Left lung (tissue), 10 donors: ENCODE measurements around the gene PPP1R3F. TPM values are rescaled to one million over a fixed set of nuclear protein-coding genes. Genes with fewer than 3 reads are reported as not detected.

Experiments
- ATAC-seq: fragments of 200-7000 bp; cut with Tn5 transposase; one replicate; pipeline ENCODE4 v1.9.1; 2020; ENCODE audit warnings: moderate library complexity
- DNase-seq, 4 donors: peaks; one replicate each; pipeline ENCODE4 v3.0.0-alpha.2; 2013 to 2020
- H3K27ac ChIP-seq, 2 donors: fragments of 200-600 bp; sonication (generic) in 1 of 2; one replicate each; pipeline versions ENCODE4 v1.5.0 to v1.8.0; 2020 to 2021
- H3K27me3 ChIP-seq, 2 donors: fragments of 200-600 bp; sonication (generic) in 1 of 2; one replicate each; pipeline versions ENCODE4 v1.5.0 to v1.8.0; 2020 to 2021
- H3K36me3 ChIP-seq, 2 donors: fragments of 200-600 bp; sonication (generic) in 1 of 2; one replicate each; pipeline versions ENCODE4 v1.5.0 to v1.8.0; 2020 to 2021
- H3K4me1 ChIP-seq, 2 donors: fragments of 200-600 bp; one replicate each; pipeline ENCODE4 v1.8.0; 2021
- H3K4me3 ChIP-seq, 2 donors: fragments of 200-600 bp; sonication (generic) in 1 of 2; one replicate each; pipeline versions ENCODE4 v1.5.0 to v1.8.0; 2020 to 2021; ENCODE audit warnings: mild to moderate bottlenecking in 1 of 2
- H3K9me3 ChIP-seq, 2 donors: fragments of 200-600 bp; sonication (generic) in 1 of 2; one replicate each; pipeline versions ENCODE4 v1.5.0 to v1.8.0; 2020 to 2021
- CTCF ChIP-seq, 2 donors: fragments of 200-600 bp; sonication (generic) in 1 of 2; IDR thresholded peaks; one replicate each; pipeline versions ENCODE4 v1.5.0 to v1.8.0; 2021; ENCODE audit warnings: antibody characterized with exemption in 2 of 2
- intact Hi-C, 2 donors: fragments of 100-400 bp; cut with DNase I; formaldehyde crosslinking; loops; one replicate each; pipeline versions ENCODE4 v1.11.2 to v1.14.2; 2022
- polyA plus RNA-seq, 6 donors: library from polyadenylated mRNA; unstranded; fragments of 120-200 nt; gene quantifications; one replicate each; pipeline ENCODE4 v1.2.1, GENCODE V29; 2013; ENCODE audit not compliant: insufficient read length in 6 of 6
- total RNA-seq, 2 donors: library from RNA; stranded (reverse); fragmentation: NEBNext Ultra II Directional; extraction: Animal tissue kit (Norgen Biotek cat#: 25700); gene quantifications; one replicate each; pipeline ENCODE4 v1.2.1, GENCODE V29; 2021
- donor health status: DM: no; HTN: yes; CAD: no.
- donor health status: DM: no; HTN: no; CAD: no.

The PPP1R3F gene
- total and polyA plus RNA-seq, 8 donors = 4.5 to 7.5 (median 6.3) TPM

DNA sequence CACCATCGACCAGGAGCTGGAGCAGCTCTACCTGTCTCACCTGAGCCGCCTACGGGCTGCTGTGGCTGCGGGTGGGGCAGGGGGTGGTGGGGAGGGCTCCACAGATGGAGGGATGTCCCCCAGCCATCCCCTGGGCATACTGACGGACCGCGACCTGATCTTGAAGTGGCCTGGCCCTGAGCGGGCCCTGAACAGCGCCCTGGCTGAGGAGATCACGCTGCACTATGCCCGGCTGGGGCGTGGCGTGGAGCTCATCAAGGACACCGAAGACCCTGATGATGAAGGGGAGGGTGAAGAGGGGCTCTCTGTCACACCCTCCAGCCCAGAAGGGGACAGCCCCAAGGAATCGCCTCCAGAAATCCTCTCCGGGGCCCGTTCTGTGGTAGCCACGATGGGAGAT, 16.5 kb downstream of the PPP1R3F start:
- ATAC-seq (no peak), DNase-seq (no peak)
- H3K27ac ChIP-seq = no peak overlapping the region
- no peaks in the 10 kb centered on the region for H3K27me3 ChIP-seq
- no peaks in the 10 kb centered on the region for H3K9me3 ChIP-seq
- intact Hi-C loops = no loop called here
- no peak for TF ChIP-seq CTCF (IDR thresholded peaks at IDR 0.05)
- no peaks in the 10 kb centered on the region for H3K36me3 ChIP-seq
- H3K4me3 ChIP-seq = no peak overlapping the region
- no peaks in the 10 kb centered on the region for H3K4me1 ChIP-seq

- Histone ChIP-seq H3K4me3 (no peak overlapping the region), H3K9me3 (no peaks in the 10 kb centered on the region), H3K27ac (no peak overlapping the region), H3K4me1 (no peaks in the 10 kb centered on the region), H3K36me3 (no peaks in the 10 kb centered on the region), H3K27me3 (no peaks in the 10 kb centered on the region)
- no peak for DNase-seq
- TF ChIP-seq CTCF (IDR thresholded peaks at IDR 0.05) = no peak
- ATAC-seq = no peak
- intact Hi-C loops = no loop called here
These were observed 17.0 kb downstream of the PPP1R3F start for GRCh38 chrX:49286581-49286980.

DNA sequence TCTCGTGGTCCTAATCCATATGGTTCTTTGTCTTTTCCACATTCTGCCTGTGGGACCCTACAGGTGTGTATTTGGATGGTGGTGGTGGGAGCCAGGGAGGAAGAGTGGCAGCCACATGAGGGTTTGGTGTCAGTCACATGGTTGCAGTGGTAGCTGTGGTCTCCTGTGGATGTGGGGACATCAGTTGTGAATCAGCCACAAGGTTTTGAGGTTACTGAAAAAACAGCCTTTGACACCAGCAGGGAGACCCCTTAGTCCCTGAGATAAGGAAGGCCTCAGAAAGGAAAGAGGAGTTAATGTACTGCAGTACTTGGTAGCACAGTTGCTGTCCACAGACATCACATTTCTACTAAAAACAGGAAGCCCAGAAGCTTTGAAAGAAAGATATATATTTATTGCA, 18.1 kb downstream of the PPP1R3F start:
- TF ChIP-seq CTCF (IDR thresholded peaks at IDR 0.05) = no peak
- no peaks in the 10 kb centered on the region for H3K27me3 ChIP-seq

GRCh38 chrX:49290215-49290614, 20.6 kb downstream of the PPP1R3F start:
- intact Hi-C loops = no loop called here
- Histone ChIP-seq H3K27me3 (no peaks in the 10 kb centered on the region), H3K9me3 (no peaks in the 10 kb centered on the region), H3K4me3 (no peak overlapping the region), H3K27ac (no peak overlapping the region), H3K36me3 (no peaks in the 10 kb centered on the region), H3K4me1 (no peaks in the 10 kb centered on the region)
- DNase-seq (no peak), ATAC-seq (no peak)
- TF ChIP-seq CTCF (IDR thresholded peaks at IDR 0.05) = no peak

More for the DNA sequence above, 18.1 kb downstream of the PPP1R3F start:
- Histone ChIP-seq H3K4me3 (no peak overlapping the region), H3K36me3 (no peaks in the 10 kb centered on the region), H3K27ac (no peak overlapping the region), H3K4me1 (no peaks in the 10 kb centered on the region), H3K9me3 (no peaks in the 10 kb centered on the region)
- intact Hi-C loops = no loop called here
- no peak for ATAC-seq
- no peak for DNase-seq

DNA sequence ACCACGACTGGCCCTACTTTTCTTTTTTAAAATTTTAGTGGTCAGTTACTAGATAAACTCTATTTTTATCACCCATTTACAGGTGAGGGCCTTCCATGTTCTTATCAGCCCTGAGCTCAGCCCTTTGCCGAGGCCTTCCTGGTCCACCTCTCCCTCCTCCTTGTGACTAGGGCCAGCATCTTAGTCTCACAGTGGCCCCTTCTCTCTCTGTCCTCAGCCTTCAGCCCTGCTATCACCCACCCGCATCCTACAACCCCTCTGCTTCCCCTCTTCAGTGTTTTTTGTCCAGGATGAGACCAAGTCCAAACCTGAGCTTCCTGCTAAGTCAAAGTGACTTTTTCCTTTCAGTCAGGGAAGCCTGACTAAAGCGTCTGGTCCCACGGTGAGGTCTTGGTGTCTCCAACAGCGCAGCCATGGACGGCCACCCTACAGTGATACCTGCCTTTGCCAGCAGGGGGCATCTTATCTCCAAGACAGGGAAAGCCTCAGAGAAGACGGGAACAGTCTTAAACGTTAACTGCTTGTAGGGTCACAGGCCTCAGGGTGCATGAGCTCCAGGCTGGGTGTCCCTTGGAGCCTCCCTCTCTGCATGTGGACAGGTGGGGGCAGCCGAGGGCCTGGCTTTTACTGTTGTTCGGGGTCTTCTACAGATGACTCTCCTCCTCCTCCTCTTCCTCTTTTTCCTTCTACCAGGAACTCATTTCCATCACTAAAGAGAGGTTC, 22.2 kb downstream of the PPP1R3F start:
- Histone ChIP-seq H3K4me3 (no peak overlapping the region), H3K27me3 (no peaks in the 10 kb centered on the region), H3K4me1 (no peaks in the 10 kb centered on the region), H3K27ac (no peak overlapping the region), H3K36me3 (no peaks in the 10 kb centered on the region), H3K9me3 (no peaks in the 10 kb centered on the region)
- intact Hi-C loops = no loop called here
- peak; percentile 95 for ATAC-seq
- peak; percentile 52 to 67 for TF ChIP-seq CTCF (IDR thresholded peaks at IDR 0.05)
- DNase-seq = peak in 3 of 4 donors; percentile 44 to 73 (median 52)
